Loucy (cell line): ENCODE data around the gene VPS16.

Experiments used
- H2AFZ ChIP-seq: fragments of 200-600 bp; sonication (generic); 2 replicates; pipeline ENCODE4 v1.6.0; 2016; ENCODE audit warnings: antibody characterized with exemption, mild to moderate bottlenecking, low read length, moderate library complexity
- H3F3A ChIP-seq: fragments of 200-600 bp; 2 replicates; pipeline ENCODE4 v1.6.0; 2016; ENCODE audit warnings: antibody characterized with exemption, low read depth, mild to moderate bottlenecking
- H3K27me3 ChIP-seq: fragments of 200-600 bp; sonication (generic); 2 replicates; pipeline ENCODE4 v1.6.1; 2014; ENCODE audit warnings: low read length, mild to moderate bottlenecking; ENCODE audit not compliant: insufficient read depth, poor library complexity, severe bottlenecking
- H3K36me3 ChIP-seq: fragments of 200-600 bp; sonication (generic); 2 replicates; pipeline ENCODE4 v1.6.1; 2016; ENCODE audit warnings: low read length; ENCODE audit not compliant: insufficient read depth
- H3K4me1 ChIP-seq: fragments of 200-600 bp; sonication (generic); 2 replicates; pipeline ENCODE4 v1.5.1; 2014; ENCODE audit warnings: low read length, mild to moderate bottlenecking; ENCODE audit not compliant: insufficient read depth, poor library complexity, severe bottlenecking
- H3K4me2 ChIP-seq: fragments of 200-600 bp; sonication (generic); 2 replicates; pipeline ENCODE4 v1.6.0; 2014; ENCODE audit warnings: antibody characterized with exemption, low read length, low read depth, mild to moderate bottlenecking; ENCODE audit not compliant: poor library complexity, severe bottlenecking
- H3K4me3 ChIP-seq: fragments of 200-600 bp; sonication (generic); 2 replicates; pipeline ENCODE4 v1.5.1; 2014; ENCODE audit warnings: low read length, mild to moderate bottlenecking, mixed read lengths; ENCODE audit not compliant: poor library complexity, severe bottlenecking
- H3K79me2 ChIP-seq: fragments of 200-600 bp; sonication (generic); 2 replicates; pipeline ENCODE4 v1.6.1; 2014; ENCODE audit warnings: low read length; ENCODE audit not compliant: insufficient read depth
- H3K9ac ChIP-seq: fragments of 200-600 bp; sonication (generic); 2 replicates; pipeline ENCODE4 v1.6.0; 2014; ENCODE audit warnings: mild to moderate bottlenecking, low read depth, low read length, moderate library complexity; ENCODE audit not compliant: poor library complexity, severe bottlenecking
- H3K9me2 ChIP-seq: fragments of 200-600 bp; sonication (generic); replicated peaks from 2 replicates; pipeline ENCODE4 v1.6.1; 2016; ENCODE audit warnings: low read depth, low read length, mixed read lengths
- H3K9me3 ChIP-seq: fragments of 200-600 bp; sonication (generic); 2 replicates; pipeline ENCODE4 v1.6.1; 2014; ENCODE audit warnings: mild to moderate bottlenecking, antibody characterized with exemption, low read length, low read depth; ENCODE audit not compliant: insufficient read depth
- H4K20me1 ChIP-seq: fragments of 200-600 bp; sonication (generic); 2 replicates; pipeline ENCODE4 v1.6.0; 2014; ENCODE audit warnings: antibody characterized with exemption, low read length, mild to moderate bottlenecking; ENCODE audit not compliant: insufficient read depth, poor library complexity, severe bottlenecking
- EZH2phosphoT487 ChIP-seq: fragments of 200-600 bp; IDR thresholded peaks from 2 replicates; pipeline ENCODE4 v1.6.1; 2018; ENCODE audit warnings: antibody characterized with exemption, mild to moderate bottlenecking, moderate library complexity, borderline replicate concordance
- TF ChIP-seq, protein P1 (sequence below): fragments of 200-600 bp; sonication (generic); conservative IDR thresholded peaks from 2 replicates; pipeline ENCODE4 v1.5.1; 2014; ENCODE audit warnings: mild to moderate bottlenecking, antibody characterized with exemption, low read length

VPS16 gene

DNA sequence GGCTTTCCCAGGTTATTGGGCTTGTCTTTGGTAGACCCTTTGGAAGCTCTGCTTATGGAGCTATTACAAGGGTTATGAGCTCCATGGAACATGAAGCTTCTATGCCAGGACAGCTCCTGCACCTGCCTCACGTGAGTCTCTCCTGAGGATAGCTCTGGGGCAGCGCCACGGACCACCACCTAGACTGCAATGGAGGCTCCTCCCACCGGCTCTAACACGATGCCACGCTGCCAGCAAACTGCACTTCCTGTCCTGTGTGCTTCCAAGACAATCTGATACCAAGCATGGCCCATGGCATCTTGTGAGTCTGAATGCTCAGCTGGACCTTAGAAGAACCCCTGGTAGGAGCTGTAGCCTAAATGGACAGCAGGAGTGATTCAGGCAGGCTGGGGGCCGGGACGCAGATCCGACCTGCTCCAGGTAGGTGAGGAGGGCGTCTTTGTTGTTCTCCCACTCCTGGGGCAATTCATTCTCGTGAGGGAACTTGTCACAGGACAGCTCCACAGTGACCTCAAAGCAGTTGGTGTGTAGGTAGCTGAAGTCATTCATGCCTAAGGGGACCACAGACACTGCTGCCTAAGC is 45.6 kb upstream of the VPS16 start:
- TF ChIP-seq, protein P1, sequence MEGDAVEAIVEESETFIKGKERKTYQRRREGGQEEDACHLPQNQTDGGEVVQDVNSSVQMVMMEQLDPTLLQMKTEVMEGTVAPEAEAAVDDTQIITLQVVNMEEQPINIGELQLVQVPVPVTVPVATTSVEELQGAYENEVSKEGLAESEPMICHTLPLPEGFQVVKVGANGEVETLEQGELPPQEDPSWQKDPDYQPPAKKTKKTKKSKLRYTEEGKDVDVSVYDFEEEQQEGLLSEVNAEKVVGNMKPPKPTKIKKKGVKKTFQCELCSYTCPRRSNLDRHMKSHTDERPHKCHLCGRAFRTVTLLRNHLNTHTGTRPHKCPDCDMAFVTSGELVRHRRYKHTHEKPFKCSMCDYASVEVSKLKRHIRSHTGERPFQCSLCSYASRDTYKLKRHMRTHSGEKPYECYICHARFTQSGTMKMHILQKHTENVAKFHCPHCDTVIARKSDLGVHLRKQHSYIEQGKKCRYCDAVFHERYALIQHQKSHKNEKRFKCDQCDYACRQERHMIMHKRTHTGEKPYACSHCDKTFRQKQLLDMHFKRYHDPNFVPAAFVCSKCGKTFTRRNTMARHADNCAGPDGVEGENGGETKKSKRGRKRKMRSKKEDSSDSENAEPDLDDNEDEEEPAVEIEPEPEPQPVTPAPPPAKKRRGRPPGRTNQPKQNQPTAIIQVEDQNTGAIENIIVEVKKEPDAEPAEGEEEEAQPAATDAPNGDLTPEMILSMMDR, result no peak
- Histone ChIP-seq H3K36me3 (peaks cover 53% of the 10 kb centered on the region; the same call in 1 of the 2 replicates), H4K20me1 (peaks cover 37% of the 10 kb centered on the region), H3K9me2 (no peaks in the 10 kb centered on the region), H3K27me3 (peaks cover 5% of the 10 kb centered on the region), H3F3A (no peaks in the 10 kb centered on the region), H2AFZ (no peak overlapping the region), H3K9me3 (no peaks in the 10 kb centered on the region), H3K79me2 (peaks cover 47% of the 10 kb centered on the region), H3K9ac (no peak overlapping the region), H3K4me3 (no peak overlapping the region), H3K4me2 (no peak overlapping the region), H3K4me1 (peaks cover 22% of the 10 kb centered on the region)

DNA sequence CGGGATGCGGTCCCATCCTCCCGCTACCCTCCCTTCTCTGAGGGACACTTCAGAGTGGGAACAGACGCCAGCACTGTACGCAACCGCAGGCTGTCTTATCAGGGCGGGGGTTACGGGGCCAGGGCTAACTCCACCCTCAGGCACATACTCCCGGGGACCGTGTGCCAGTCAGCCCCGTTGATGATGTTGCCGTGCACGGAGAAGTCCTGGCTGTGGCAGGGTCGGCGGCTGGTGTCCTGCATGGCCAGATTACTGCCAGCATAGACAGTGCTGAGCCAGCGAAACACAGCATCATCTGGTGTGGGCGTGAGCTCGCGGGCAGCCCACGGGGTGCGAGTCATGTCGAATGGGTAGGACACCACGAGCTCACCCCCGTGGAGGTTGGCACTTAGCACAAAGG is 45.1 kb upstream of the VPS16 start:
- no peak overlapping the region for H3K9ac ChIP-seq
- no peak overlapping the region for H3K4me2 ChIP-seq
- TF ChIP-seq EZH2phosphoT487, result no peak
- TF ChIP-seq, protein P1, result no peak
- H4K20me1 ChIP-seq, result peaks cover 37% of the 10 kb centered on the region
- peaks cover 22% of the 10 kb centered on the region for H3K4me1 ChIP-seq
- H3K79me2 ChIP-seq, result peaks cover 50% of the 10 kb centered on the region
- peaks cover 8% of the 10 kb centered on the region for H3K27me3 ChIP-seq
- H3K9me3 ChIP-seq, result no peaks in the 10 kb centered on the region
- H3K36me3 ChIP-seq, result peaks cover 53% of the 10 kb centered on the region; the same call in 1 of the 2 replicates
- no peak overlapping the region for H3K4me3 ChIP-seq
- no peaks in the 10 kb centered on the region for H3K9me2 ChIP-seq
- H3F3A ChIP-seq, result no peaks in the 10 kb centered on the region
- H2AFZ ChIP-seq, result no peak overlapping the region

DNA sequence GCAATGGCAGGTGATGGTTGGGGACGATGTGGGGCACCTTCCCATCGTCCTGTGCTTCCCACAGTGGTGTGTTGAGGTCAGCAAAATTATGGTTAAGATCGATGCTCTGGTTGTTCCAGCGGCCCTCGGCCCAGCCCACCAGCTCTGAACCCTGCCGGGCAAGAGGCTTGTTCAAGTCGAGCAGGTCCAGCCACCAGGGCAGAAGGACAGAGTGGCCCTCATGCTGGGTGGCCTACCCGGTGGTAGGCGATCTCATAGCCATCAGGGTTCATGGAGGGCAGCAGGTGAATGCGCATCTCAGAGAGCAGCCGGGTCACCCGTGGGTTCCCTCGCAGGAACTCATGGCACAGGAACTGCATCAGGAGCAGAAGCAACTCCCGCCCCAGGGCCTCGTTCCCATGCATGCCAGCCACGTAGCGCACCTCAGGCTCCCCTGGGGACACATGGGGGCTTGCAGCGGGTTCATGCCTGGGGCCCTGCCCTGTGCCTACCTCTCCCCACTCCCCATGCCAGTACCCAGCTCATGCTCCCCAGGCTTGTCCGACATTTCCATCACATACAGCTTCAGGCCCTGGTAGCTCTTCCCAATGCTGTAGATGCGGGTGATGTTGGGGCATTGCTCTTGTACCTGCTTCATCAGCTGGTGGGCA is 44.4 kb upstream of the VPS16 start:
- no peak overlapping the region for H3K4me2 ChIP-seq
- H3K79me2 ChIP-seq, result peaks cover 50% of the 10 kb centered on the region
- no peak overlapping the region for H3K4me3 ChIP-seq
- peaks cover 8% of the 10 kb centered on the region for H3K27me3 ChIP-seq
- H3F3A ChIP-seq, result peaks cover 5% of the 10 kb centered on the region; the same call in 1 of the 2 replicates
- no peak overlapping the region for H2AFZ ChIP-seq
- H3K36me3 ChIP-seq, result peaks cover 53% of the 10 kb centered on the region; the same call in 1 of the 2 replicates
- peaks cover 22% of the 10 kb centered on the region for H3K4me1 ChIP-seq
- H3K9ac ChIP-seq, result no peak overlapping the region
- H3K9me2 ChIP-seq, result no peaks in the 10 kb centered on the region
- no peak for TF ChIP-seq EZH2phosphoT487
- TF ChIP-seq, protein P1, result no peak
- H3K9me3 ChIP-seq, result no peaks in the 10 kb centered on the region
- H4K20me1 ChIP-seq, result peaks cover 37% of the 10 kb centered on the region
